Measurements from ENCODE around the gene MAGI1.

GRCh38 chr3:65850261-65850660 is 188.5 kb downstream of the MAGI1 start:
- TF ChIP-seq GATA3 (IDR thresholded peaks at IDR 0.05; ENCODE audit: low read depth, low read length) (no peak), GATA2 (IDR thresholded peaks at IDR 0.05; ENCODE audit: low read depth, low read length) (no peak)

All from SH-SY5Y (cell line).